Spleen (tissue), 11 donors: ENCODE measurements around the gene CFAP58. TPM values are rescaled to one million over a fixed set of nuclear protein-coding genes. Genes with fewer than 3 reads are reported as not detected.

Experiments
- DNase-seq: peaks from one replicate; pipeline ENCODE4 v3.0.0-alpha.2; 2020
- H3K27ac ChIP-seq, 8 donors: fragments of 200-600 bp; sonication (generic) in 7 of 8; 1 replicate in 4 of 8; 2 replicates in 4 of 8; pipeline versions ENCODE4 v1.5.0 to v1.8.0; 2016 to 2021; ENCODE audit warnings: inconsistent platforms in 4 of 8, mild to moderate bottlenecking in 4 of 8, moderate library complexity in 1 of 8
- H3K27me3 ChIP-seq, 7 donors: fragments of 200-600 bp; sonication (generic) in 6 of 7; replicated peaks in 1 of 7; 1 replicate in 4 of 7; 2 replicates in 3 of 7; pipeline versions ENCODE4 v1.5.0 to v1.8.0; 2016 to 2021; ENCODE audit warnings: inconsistent platforms in 3 of 7, mild to moderate bottlenecking in 1 of 7
- H3K36me3 ChIP-seq, 6 donors: fragments of 200-600 bp; sonication (generic) in 5 of 6; 1 replicate in 4 of 6; 2 replicates in 2 of 6; pipeline versions ENCODE4 v1.5.0 to v1.8.0; 2016 to 2021; ENCODE audit warnings: inconsistent platforms in 2 of 6
- H3K4me1 ChIP-seq, 6 donors: fragments of 200-600 bp; sonication (generic) in 5 of 6; 1 replicate in 3 of 6; 2 replicates in 3 of 6; pipeline versions ENCODE4 v1.5.0 to v1.8.0; 2016 to 2021; ENCODE audit warnings: inconsistent platforms in 3 of 6
- H3K4me3 ChIP-seq, 8 donors: fragments of 200-600 bp; sonication (generic) in 7 of 8; 1 replicate in 4 of 8; 2 replicates in 4 of 8; pipeline versions ENCODE4 v1.5.0 to v1.8.0; 2016 to 2021; ENCODE audit warnings: inconsistent platforms in 4 of 8, mild to moderate bottlenecking in 4 of 8, moderate library complexity in 2 of 8
- H3K9me3 ChIP-seq, 8 donors: fragments of 200-600 bp; sonication (generic) in 7 of 8; 1 replicate in 4 of 8; 2 replicates in 4 of 8; pipeline versions ENCODE4 v1.5.0 to v1.8.0; 2016 to 2021; ENCODE audit warnings: inconsistent platforms in 4 of 8
- CTCF ChIP-seq, 11 experiments: fragments of 200-600 bp in 7 of 11; fragments of 450-650 bp in 4 of 11; sonication (generic) in 4 of 11; IDR thresholded peaks in 8 of 11; conservative IDR thresholded peaks in 3 of 11; 1 replicate in 7 of 11; 2 replicates in 4 of 11; pipeline versions ENCODE4 v1.4.0 to v1.8.0; 2016 to 2021; ENCODE audit warnings: antibody characterized with exemption in 11 of 11, inconsistent platforms in 4 of 11, mild to moderate bottlenecking in 1 of 11
- POLR2A ChIP-seq, 3 donors: fragments of 450-650 bp; IDR thresholded peaks; one replicate each; pipeline ENCODE4 v1.5.1; 2017; ENCODE audit warnings: antibody characterized with exemption in 3 of 3, mild to moderate bottlenecking in 1 of 3
- POLR2AphosphoS5 ChIP-seq, 3 donors: sonication (generic); formaldehyde crosslinking; IDR thresholded peaks; one replicate each; pipeline ENCODE4 v1.5.1; 2017; ENCODE audit warnings: antibody characterized with exemption in 3 of 3
- WGBS, 5 donors: extraction: QIAGEN DNeasy Blood & Tissue Kit in 3 of 5; methylation state at CpG; one replicate each; pipeline versions ENCODE4 v1.1.5 to v1.1.7; 2013 to 2018; 5-methylcytosine and 5-hydroxymethylcytosine counted together
- intact Hi-C: fragments of 100-400 bp; cut with DNase I; formaldehyde crosslinking; loops from one replicate; pipeline ENCODE4 v1.15.0; 2023; ENCODE audit warnings: low total_unique reads
- polyA plus RNA-seq, 3 donors: library from polyadenylated mRNA; stranded (reverse); fragments of 200-250 nt; gene quantifications; one replicate each; pipeline ENCODE4 v1.2.1, GENCODE V29; 2013
- total RNA-seq, 7 donors: library from RNA; depleted of rRNA in 3 of 7; stranded (reverse); fragments of >200 nt in 3 of 7; fragmentation: NEBNext Ultra II Directional in 4 of 7; extraction: Animal tissue kit (Norgen Biotek cat#: 25700) in 4 of 7; gene quantifications; one replicate each; pipeline versions ENCODE4 v1.1.0 to v1.2.1, GENCODE V29; 2016 to 2021
- donor health status: healthy with polysubstance abuse.
- donor health status: DM: no; HTN: no; CAD: no; lungs with moderate emphysema.
- donor health status: DM: no; HTN: no; CAD: no.
- donor health status: Bipolar disorder and iron deficiency.
- donor health status: healthy.
- donor health status: DM: no; HTN: no; CAD: no.
- donor health status: DM: yes; HTN: yes; CAD: no.

The CFAP58 gene
- total and polyA plus RNA-seq, 10 donors: 0.10 to 1.4 (median 0.42) TPM; not detected in 1

GRCh38 chr10:104315486-104315921, 38.1 kb upstream of the CFAP58 start:
- H3K27ac ChIP-seq: peak overlapping the region in 1 of 8 donors; percentile 72
- H3K4me1 ChIP-seq: peaks cover 21 to 86% (median 39%) of the 10 kb centered on the region in 6 donors
- H3K9me3 ChIP-seq: no peaks in the 10 kb centered on the region
- peaks cover 5 to 75% (median 44%) of the 10 kb centered on the region in 6 donors for H3K36me3 ChIP-seq
- TF ChIP-seq CTCF (IDR thresholded peaks at IDR 0.05 in 8 of 11, conservative IDR thresholded peaks at IDR 0.05 in 3 of 11) (no peak), POLR2A (IDR thresholded peaks at IDR 0.05) (no peak), POLR2AphosphoS5 (IDR thresholded peaks at IDR 0.05) (peak in 1 of 3 donors; percentile 58)
- 96 to 98% (median 97%) methylated on average over 19 to 22 of the region's 22 CpGs for WGBS, 5 donors
- peak; percentile 74 for DNase-seq
- H3K27me3 ChIP-seq: no peaks in the 10 kb centered on the region
- no peak overlapping the region for H3K4me3 ChIP-seq
- intact Hi-C loops: no loop called here

- no peaks in the 10 kb centered on the region for H3K27me3 ChIP-seq
- intact Hi-C loops: no loop called here
- H3K36me3 ChIP-seq: peaks cover 5 to 74% (median 40%) of the 10 kb centered on the region in 6 donors
- H3K4me1 ChIP-seq: peaks cover 29 to 89% (median 49%) of the 10 kb centered on the region in 6 donors
- TF ChIP-seq POLR2A (IDR thresholded peaks at IDR 0.05) (no peak), POLR2AphosphoS5 (IDR thresholded peaks at IDR 0.05) (no peak), CTCF (IDR thresholded peaks at IDR 0.05 in 8 of 11, conservative IDR thresholded peaks at IDR 0.05 in 3 of 11) (no peak)
- peak; percentile 25 for DNase-seq
- WGBS, 5 donors: 85 to 96% (median 93%) methylated on average over 9 of the region's 9 CpGs
- no peak overlapping the region for H3K4me3 ChIP-seq
- H3K27ac ChIP-seq: peak overlapping the region in 5 of 8 donors; percentile 11 to 100 (median 72)
- no peaks in the 10 kb centered on the region for H3K9me3 ChIP-seq
These were observed 37.1 kb upstream of the CFAP58 start for GRCh38 chr10:104316321-104317099.

- 66 to 76% (median 71%) methylated on average over 6 of the region's 6 CpGs for WGBS, 5 donors
- H3K27ac ChIP-seq: peak overlapping the region in 5 of 8 donors; percentile 18 to 100 (median 72)
- peaks cover 36 to 89% (median 55%) of the 10 kb centered on the region in 6 donors for H3K4me1 ChIP-seq
- no peaks in the 10 kb centered on the region for H3K27me3 ChIP-seq
- intact Hi-C loops: no loop called here
- no peak overlapping the region for H3K4me3 ChIP-seq
- H3K9me3 ChIP-seq: no peaks in the 10 kb centered on the region
- TF ChIP-seq POLR2A (IDR thresholded peaks at IDR 0.05): no peak
- no peak for TF ChIP-seq POLR2AphosphoS5 (IDR thresholded peaks at IDR 0.05)
- H3K36me3 ChIP-seq: peaks cover 5 to 66% (median 39%) of the 10 kb centered on the region in 6 donors
- DNase-seq: peak; percentile 13
These were observed 36.3 kb upstream of the CFAP58 start for GRCh38 chr10:104317269-104317710.

- H3K36me3 ChIP-seq: peaks cover 5 to 61% (median 35%) of the 10 kb centered on the region in 6 donors
- TF ChIP-seq POLR2AphosphoS5 (IDR thresholded peaks at IDR 0.05): no peak
- no peak for TF ChIP-seq POLR2A (IDR thresholded peaks at IDR 0.05)
- TF ChIP-seq CTCF (IDR thresholded peaks at IDR 0.05 in 8 of 11, conservative IDR thresholded peaks at IDR 0.05 in 3 of 11): no peak
- peak; percentile 41 for DNase-seq
- WGBS, 5 donors: 83 to 92% (median 88%) methylated on average over 7 of the region's 7 CpGs
- H3K9me3 ChIP-seq: no peaks in the 10 kb centered on the region
- peaks cover 42 to 90% (median 59%) of the 10 kb centered on the region in 6 donors for H3K4me1 ChIP-seq
- H3K27me3 ChIP-seq: no peaks in the 10 kb centered on the region
- H3K4me3 ChIP-seq: no peak overlapping the region
- H3K27ac ChIP-seq: peak overlapping the region in 5 of 8 donors; percentile 18 to 100 (median 72)
- intact Hi-C loops: no loop called here
These were observed 35.8 kb upstream of the CFAP58 start for GRCh38 chr10:104317726-104318299.
